PC-9 (cell line): Measurements from ENCODE around the gene HEBP2.

Source experiments
- EZH2 ChIP-seq: fragments of 200-600 bp; sonication (generic); IDR thresholded peaks from 2 replicates; pipeline ENCODE4 v1.8.0; 2017; ENCODE audit warnings: antibody characterized with exemption, low read depth
- TF ChIP-seq, protein P1 (sequence below): fragments of 200-600 bp; sonication (generic); conservative IDR thresholded peaks from 2 replicates; pipeline ENCODE4 v1.6.1; 2017; ENCODE audit warnings: mixed run types, antibody characterized with exemption, mild to moderate bottlenecking, moderate library complexity

DNA sequence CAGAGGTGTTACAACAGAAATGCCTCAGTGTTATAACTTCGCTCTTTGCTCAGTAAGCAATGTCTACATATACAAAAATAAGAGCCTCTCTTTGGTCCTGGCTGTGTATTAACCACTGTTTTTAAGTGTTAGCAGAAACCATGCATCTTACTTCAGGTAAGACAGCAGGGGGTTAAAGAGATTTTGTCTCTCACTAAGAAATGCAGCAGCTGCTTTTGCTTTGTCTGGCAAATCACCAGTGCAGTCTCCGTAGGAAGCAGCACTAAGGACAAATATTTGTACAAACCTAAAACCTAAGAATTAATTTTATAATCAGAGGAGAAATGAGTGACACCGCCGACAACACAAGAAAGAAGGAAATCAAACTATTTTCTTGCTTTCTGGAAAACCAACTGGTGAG is 25.6 kb upstream of the HEBP2 start:
- no peak for TF ChIP-seq EZH2
- TF ChIP-seq, protein P1, sequence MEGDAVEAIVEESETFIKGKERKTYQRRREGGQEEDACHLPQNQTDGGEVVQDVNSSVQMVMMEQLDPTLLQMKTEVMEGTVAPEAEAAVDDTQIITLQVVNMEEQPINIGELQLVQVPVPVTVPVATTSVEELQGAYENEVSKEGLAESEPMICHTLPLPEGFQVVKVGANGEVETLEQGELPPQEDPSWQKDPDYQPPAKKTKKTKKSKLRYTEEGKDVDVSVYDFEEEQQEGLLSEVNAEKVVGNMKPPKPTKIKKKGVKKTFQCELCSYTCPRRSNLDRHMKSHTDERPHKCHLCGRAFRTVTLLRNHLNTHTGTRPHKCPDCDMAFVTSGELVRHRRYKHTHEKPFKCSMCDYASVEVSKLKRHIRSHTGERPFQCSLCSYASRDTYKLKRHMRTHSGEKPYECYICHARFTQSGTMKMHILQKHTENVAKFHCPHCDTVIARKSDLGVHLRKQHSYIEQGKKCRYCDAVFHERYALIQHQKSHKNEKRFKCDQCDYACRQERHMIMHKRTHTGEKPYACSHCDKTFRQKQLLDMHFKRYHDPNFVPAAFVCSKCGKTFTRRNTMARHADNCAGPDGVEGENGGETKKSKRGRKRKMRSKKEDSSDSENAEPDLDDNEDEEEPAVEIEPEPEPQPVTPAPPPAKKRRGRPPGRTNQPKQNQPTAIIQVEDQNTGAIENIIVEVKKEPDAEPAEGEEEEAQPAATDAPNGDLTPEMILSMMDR = no peak
